NCI-H1417 (cell line): ENCODE data around the gene METTL6.
A peak's percentile ranks its signal among the peaks of the same experiment; 100 is the strongest.
"Not testable (repeated sequence)": the region's sequence is repeated elsewhere in the genome, so short reads cannot be mapped to it uniquely, and the experiment has no call there.

Experiments
- DNase-seq, 3 experiments: peaks; one replicate each; lab custom pipeline; 2025; lab: John Stamatoyannopoulos, UW

The METTL6 gene

GRCh38 chr3:15451216-15452113 is 24.1 kb upstream of the METTL6 start:
- no peak for DNase-seq

- no peak for DNase-seq
Measured at GRCh38 chr3:15450438-15451215, 23.3 kb upstream of the METTL6 start.

GRCh38 chr3:15449489-15450224 is 22.3 kb upstream of the METTL6 start:
- no peak for DNase-seq

GRCh38 chr3:15443826-15444524 is 16.6 kb upstream of the METTL6 start:
- no peak for DNase-seq

GRCh38 chr3:15440891-15441290 is 13.5 kb upstream of the METTL6 start:
- no peak for DNase-seq

- no peak for DNase-seq
Measured at GRCh38 chr3:15439476-15439875, 12.1 kb upstream of the METTL6 start.

GRCh38 chr3:15438983-15439382 is 11.6 kb upstream of the METTL6 start:
- DNase-seq, result no peak

GRCh38 chr3:15436246-15436645 is 8.9 kb upstream of the METTL6 start:
- DNase-seq, result no peak

- DNase-seq, result no peak
Measured at GRCh38 chr3:15434756-15435155, 7.4 kb upstream of the METTL6 start.

- no peak for DNase-seq
Measured at GRCh38 chr3:15433531-15433930, 6.2 kb upstream of the METTL6 start.

GRCh38 chr3:15431256-15431837 is 4.0 kb upstream of the METTL6 start:
- DNase-seq, result no peak

GRCh38 chr3:15430624-15431023 is 3.3 kb upstream of the METTL6 start:
- DNase-seq, result no peak

GRCh38 chr3:15429080-15429479 is 1.7 kb upstream of the METTL6 start:
- DNase-seq, result no peak

- DNase-seq, result peak in 1 of 3 experiments; percentile 38
Measured at GRCh38 chr3:15428539-15428938, 1.2 kb upstream of the METTL6 start.

- DNase-seq, result no peak
Measured at GRCh38 chr3:15427981-15428380, 637 bp upstream of the METTL6 start.

- DNase-seq, result no peak
Measured at GRCh38 chr3:15426579-15427118, 695 bp downstream of the METTL6 start.

- DNase-seq, result no peak
Measured at GRCh38 chr3:15420871-15421270, 6.5 kb downstream of the METTL6 start.

GRCh38 chr3:15410966-15411365 is 16.4 kb downstream of the METTL6 start:
- DNase-seq, result not testable (repeated sequence)

GRCh38 chr3:15409774-15410173 is 17.6 kb downstream of the METTL6 start:
- no peak for DNase-seq

- DNase-seq, result no peak
Measured at GRCh38 chr3:15409239-15409638, 18.1 kb downstream of the METTL6 start.

- peak; percentile 0 to 55 (median 23) for DNase-seq
Measured at GRCh38 chr3:15405448-15406050, 21.8 kb downstream of the METTL6 start.
